MCF 10A (cell line): ENCODE measurements around the gene SLC6A12. TPM values are rescaled to one million over a fixed set of nuclear protein-coding genes. Genes with fewer than 3 reads are reported as not detected.

Source experiments
- BruUV-seq: library from RNA; stranded (reverse); fragments of 400-500 nt; replicated peaks from 2 replicates; lab custom pipeline; 2021; lab: Mats Ljungman, UMichigan
- CTCF ChIA-PET: fragments of 300-600 bp; sonication (Branson Sonifier 250); formaldehyde crosslinking; extraction: SDS; loops from one replicate; lab custom pipeline; 2021; ENCODE audit warnings: antibody characterized with exemption, inconsistent platforms; lab: Yijun Ruan, JAX
- POLR2A ChIA-PET: fragments of 300-600, 350-650 bp; sonication (Branson Sonifier 250); formaldehyde crosslinking; extraction: SDS; loops from one replicate; lab custom pipeline; 2020; ENCODE audit warnings: antibody characterized with exemption, inconsistent platforms; lab: Yijun Ruan, JAX
- DNase-seq: peaks from one replicate; pipeline ENCODE4 v3.0.0-alpha.2; 2018; ENCODE audit not compliant: unreplicated experiment
- H3K27ac Mint-ChIP-seq: one replicate; pipeline ENCODE4 v1.8.0; 2022; ENCODE audit warnings: mild to moderate bottlenecking, low read depth, mixed read lengths; ENCODE audit not compliant: unreplicated experiment
- H3K27me3 Mint-ChIP-seq: one replicate; pipeline ENCODE4 v1.8.0; 2022; ENCODE audit warnings: mixed read lengths; ENCODE audit not compliant: insufficient read depth, unreplicated experiment
- H3K36me3 Mint-ChIP-seq: one replicate; pipeline ENCODE4 v1.8.0; 2022; ENCODE audit warnings: mild to moderate bottlenecking, moderate library complexity, mixed read lengths; ENCODE audit not compliant: insufficient read depth, unreplicated experiment
- H3K4me1 Mint-ChIP-seq: one replicate; pipeline ENCODE4 v1.8.0; 2022; ENCODE audit warnings: mixed read lengths; ENCODE audit not compliant: insufficient read depth, unreplicated experiment
- H3K4me3 Mint-ChIP-seq: one replicate; pipeline ENCODE4 v1.8.0; 2022; ENCODE audit warnings: mild to moderate bottlenecking, moderate library complexity, mixed read lengths; ENCODE audit not compliant: unreplicated experiment
- H3K9me3 Mint-ChIP-seq: one replicate; pipeline ENCODE4 v1.8.0; 2022; ENCODE audit warnings: mixed read lengths; ENCODE audit not compliant: unreplicated experiment
- intact Hi-C: fragments of 100-400 bp; cut with micrococcal nuclease; formaldehyde crosslinking; loops from 2 replicates; pipeline ENCODE4 v1.14.1; 2022
- total RNA-seq: library from RNA; stranded (reverse); gene quantifications from 2 replicates; pipeline ENCODE4 v1.2.3, GENCODE V29; 2022
- TF ChIP-seq, protein P1 (sequence below): fragments of 200-600 bp; IDR thresholded peaks from one replicate; pipeline ENCODE4 v1.8.0; 2022; ENCODE audit warnings: antibody characterized with exemption, mild to moderate bottlenecking; ENCODE audit not compliant: unreplicated experiment

The SLC6A12 gene
- total RNA-seq, 1 experiment from 2014 or later, result not detected

DNA sequence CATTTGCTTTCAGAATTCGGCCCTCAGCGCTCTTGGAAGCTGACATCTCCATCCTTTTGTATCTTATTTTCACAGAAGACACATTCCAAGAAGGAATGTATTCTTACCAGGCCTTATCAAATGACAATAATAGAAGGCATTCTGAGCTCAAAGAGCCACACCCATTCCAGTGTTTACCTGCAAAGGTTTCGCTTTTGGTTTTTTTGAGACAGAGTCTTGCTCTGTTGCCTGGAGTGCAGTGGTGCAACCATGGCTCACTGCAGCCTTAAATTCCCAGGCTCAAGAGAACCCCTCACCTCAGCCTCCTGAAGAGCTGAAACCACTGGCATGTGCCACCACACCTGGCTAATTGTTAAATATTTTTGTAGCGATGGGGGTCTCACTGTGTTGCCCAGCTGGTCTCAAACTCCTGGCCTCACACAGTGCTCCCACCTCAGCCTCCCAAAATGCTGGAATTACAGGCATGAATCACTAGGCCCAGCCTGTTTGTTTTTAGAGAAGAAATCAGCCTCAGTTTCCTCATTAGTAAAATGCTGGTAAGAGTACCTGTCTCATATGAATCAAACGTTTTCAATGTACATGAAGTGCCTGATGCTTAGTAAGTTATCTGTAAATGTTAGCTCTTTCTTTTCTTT lies 69.2 kb downstream of the SLC6A12 start:
- CTCF ChIA-PET, result no interaction called here
- TF ChIP-seq, protein P1, sequence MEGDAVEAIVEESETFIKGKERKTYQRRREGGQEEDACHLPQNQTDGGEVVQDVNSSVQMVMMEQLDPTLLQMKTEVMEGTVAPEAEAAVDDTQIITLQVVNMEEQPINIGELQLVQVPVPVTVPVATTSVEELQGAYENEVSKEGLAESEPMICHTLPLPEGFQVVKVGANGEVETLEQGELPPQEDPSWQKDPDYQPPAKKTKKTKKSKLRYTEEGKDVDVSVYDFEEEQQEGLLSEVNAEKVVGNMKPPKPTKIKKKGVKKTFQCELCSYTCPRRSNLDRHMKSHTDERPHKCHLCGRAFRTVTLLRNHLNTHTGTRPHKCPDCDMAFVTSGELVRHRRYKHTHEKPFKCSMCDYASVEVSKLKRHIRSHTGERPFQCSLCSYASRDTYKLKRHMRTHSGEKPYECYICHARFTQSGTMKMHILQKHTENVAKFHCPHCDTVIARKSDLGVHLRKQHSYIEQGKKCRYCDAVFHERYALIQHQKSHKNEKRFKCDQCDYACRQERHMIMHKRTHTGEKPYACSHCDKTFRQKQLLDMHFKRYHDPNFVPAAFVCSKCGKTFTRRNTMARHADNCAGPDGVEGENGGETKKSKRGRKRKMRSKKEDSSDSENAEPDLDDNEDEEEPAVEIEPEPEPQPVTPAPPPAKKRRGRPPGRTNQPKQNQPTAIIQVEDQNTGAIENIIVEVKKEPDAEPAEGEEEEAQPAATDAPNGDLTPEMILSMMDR, result no peak
- peaks cover 5% of the 10 kb centered on the region for H3K4me1 Mint-ChIP-seq
- intact Hi-C loops, result no loop called here
- H3K9me3 Mint-ChIP-seq, result no peaks in the 10 kb centered on the region
- H3K27ac Mint-ChIP-seq, result no peak overlapping the region
- no peak for DNase-seq
- no peaks in the 10 kb centered on the region for H3K36me3 Mint-ChIP-seq
- no peak overlapping the region for H3K4me3 Mint-ChIP-seq
- BruUV-seq, result no TSS peak
- peaks cover 26% of the 10 kb centered on the region for H3K27me3 Mint-ChIP-seq
- POLR2A ChIA-PET, result interaction anchor here (0.5 to 0.8 kb wide), 2 partner anchors 247 to 1526 kb away, joined by 3 read pairs; no protein-coding TSS in a partner anchor

DNA sequence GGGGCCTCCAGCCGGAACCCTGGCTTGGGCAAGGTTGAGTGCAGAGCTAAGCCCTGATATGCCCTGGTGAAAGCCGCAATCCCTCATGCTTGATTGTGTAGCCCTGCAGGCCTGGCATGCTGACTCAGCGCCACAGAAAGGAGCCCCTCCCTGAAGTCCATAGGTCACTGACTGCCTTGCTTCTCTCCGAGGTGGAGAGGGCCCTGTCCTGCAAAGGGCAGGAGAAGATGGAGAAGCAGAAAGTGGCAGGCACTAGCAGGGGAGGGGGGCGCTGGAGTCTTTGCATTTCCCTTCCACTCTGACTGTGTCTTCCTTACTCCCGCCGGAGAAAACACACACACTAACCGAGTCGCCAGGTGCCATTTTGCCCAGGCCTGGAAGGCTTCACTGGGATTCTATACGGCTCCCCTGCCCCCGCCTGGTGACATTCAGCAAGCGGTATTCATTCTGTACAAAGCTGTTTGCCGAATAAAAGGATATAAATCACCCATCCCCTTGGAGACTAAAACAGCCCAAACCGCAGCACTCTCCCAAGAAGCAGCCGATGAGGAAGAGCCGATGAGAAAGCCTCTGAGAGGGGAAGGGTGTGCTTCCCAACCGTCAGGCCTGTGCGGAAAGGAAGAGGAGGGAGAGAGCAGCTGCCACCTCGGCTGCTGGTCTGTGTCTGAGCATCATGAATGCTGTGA lies 69.8 kb downstream of the SLC6A12 start:
- no peak overlapping the region for H3K27ac Mint-ChIP-seq
- ChIA-PET POLR2A (no interaction called here), CTCF (no interaction called here)
- H3K27me3 Mint-ChIP-seq, result peaks cover 26% of the 10 kb centered on the region
- no TSS peak for BruUV-seq
- no peak overlapping the region for H3K4me3 Mint-ChIP-seq
- DNase-seq, result no peak
- peaks cover 5% of the 10 kb centered on the region for H3K4me1 Mint-ChIP-seq
- intact Hi-C loops, result no loop called here
- TF ChIP-seq, protein P1, result no peak
- no peaks in the 10 kb centered on the region for H3K36me3 Mint-ChIP-seq
- no peaks in the 10 kb centered on the region for H3K9me3 Mint-ChIP-seq

DNA sequence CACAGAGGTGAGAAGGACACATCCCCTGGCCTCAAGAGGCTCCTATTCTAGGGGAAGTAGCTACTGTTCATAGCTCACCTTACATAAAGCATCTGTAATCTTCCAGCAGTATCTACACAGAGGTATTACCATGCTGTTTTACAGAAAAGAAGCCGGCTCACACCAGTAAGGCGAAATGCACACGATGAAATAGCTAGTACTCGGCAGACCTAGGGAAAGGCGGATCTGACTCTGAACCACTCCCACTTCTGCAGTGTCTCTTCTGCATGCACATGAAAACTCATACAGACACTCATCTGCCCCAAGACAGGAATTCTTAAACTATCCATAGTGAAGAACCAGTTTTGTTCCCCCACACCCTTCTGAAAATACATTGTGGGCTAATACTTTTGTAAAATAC lies 73.8 kb downstream of the SLC6A12 start:
- TF ChIP-seq, protein P1, result no peak
- no peak for DNase-seq
- Mint-ChIP-seq H3K27ac (no peak overlapping the region), H3K9me3 (no peaks in the 10 kb centered on the region), H3K4me3 (no peak overlapping the region), H3K36me3 (no peaks in the 10 kb centered on the region), H3K27me3 (peaks cover 38% of the 10 kb centered on the region), H3K4me1 (no peaks in the 10 kb centered on the region)
- CTCF ChIA-PET, result no interaction called here
- POLR2A ChIA-PET, result no interaction called here
- intact Hi-C loops, result no loop called here
- no TSS peak for BruUV-seq

Other genes with a start within 250 kb of the SLC6A12 start
- not detected in 2 replicates for gene IQSEC3, start 147.4 kb downstream of the SLC6A12 start, total RNA-seq
- gene SLC6A13, start 48.7 kb upstream of the SLC6A12 start, total RNA-seq, result 0.72 and 1.3 TPM in 2 replicates
- 58.0 and 71.6 TPM in 2 replicates for gene KDM5A, start 175.2 kb upstream of the SLC6A12 start, total RNA-seq
- 5.5 and 7.2 TPM in 2 replicates for gene CCDC77, start 187.5 kb upstream of the SLC6A12 start, total RNA-seq
- gene B4GALNT3, start 245.8 kb upstream of the SLC6A12 start, total RNA-seq, result 0.68 and 0.76 TPM in 2 replicates